Bronchial epithelial cell (primary cell): ENCODE measurements around the gene CXorf65. TPM values are rescaled to one million over a fixed set of nuclear protein-coding genes. Genes with fewer than 3 reads are reported as not detected.

Source experiments
- DNase-seq: peaks from one replicate; pipeline ENCODE4 v3.0.0-alpha.2; 2010; ENCODE audit warnings: low read depth
- FAIRE-seq: peaks from 2 replicates; lab custom pipeline; 2011; peaks lifted over from hg19 to GRCh38; lab: Jason Lieb, UNC
- H3K27me3 ChIP-seq: 2 replicates; pipeline ENCODE4 v1.5.1; 2011; ENCODE audit warnings: low read length; ENCODE audit not compliant: control insufficient read depth, insufficient read depth
- H3K36me3 ChIP-seq: 2 replicates; pipeline ENCODE4 v1.5.1; 2011; ENCODE audit warnings: low read length; ENCODE audit not compliant: control insufficient read depth, insufficient read depth
- H3K4me3 ChIP-seq: 2 replicates; pipeline ENCODE4 v1.5.1; 2011; ENCODE audit warnings: mild to moderate bottlenecking, low read depth, low read length, control low read depth
- CTCF ChIP-seq: IDR thresholded peaks from 2 replicates; pipeline ENCODE4 v1.5.1; 2011; ENCODE audit warnings: mild to moderate bottlenecking, moderate library complexity, low read length, control low read depth, inconsistent platforms; ENCODE audit not compliant: insufficient read depth, severe bottlenecking
- total RNA-seq: library from RNA; depleted of rRNA; stranded (reverse); fragments of >200 nt; gene quantifications from 2 replicates; pipeline ENCODE4 v1.2.1, GENCODE V29; 2014

The CXorf65 gene
- total RNA-seq, 1 donor from 2014 or later, result not detected

GRCh38 chrX:71095033-71095432 is 11.5 kb downstream of the CXorf65 start:
- DNase-seq, result no peak
- FAIRE-seq, result no peak

GRCh38 chrX:71091263-71091662 is 15.3 kb downstream of the CXorf65 start:
- no peak for TF ChIP-seq CTCF
- Histone ChIP-seq H3K27me3 (no peaks in the 10 kb centered on the region), H3K4me3 (no peak overlapping the region), H3K36me3 (no peaks in the 10 kb centered on the region)
- DNase-seq (no peak), FAIRE-seq (no peak)

More at GRCh38 chrX:71095033-71095432, 11.5 kb downstream of the CXorf65 start:
- TF ChIP-seq CTCF, result no peak
- H3K4me3 ChIP-seq, result peak overlapping the region; percentile 55
- no peaks in the 10 kb centered on the region for H3K27me3 ChIP-seq
- no peaks in the 10 kb centered on the region for H3K36me3 ChIP-seq

- Histone ChIP-seq H3K27me3 (no peaks in the 10 kb centered on the region), H3K36me3 (no peaks in the 10 kb centered on the region), H3K4me3 (no peak overlapping the region)
- DNase-seq (no peak), FAIRE-seq (no peak)
- no peak for TF ChIP-seq CTCF
Observed at GRCh38 chrX:71085900-71086299, 20.6 kb downstream of the CXorf65 start.

GRCh38 chrX:71082822-71083221 is 23.7 kb downstream of the CXorf65 start:
- DNase-seq, result no peak
- Histone ChIP-seq H3K36me3 (no peaks in the 10 kb centered on the region), H3K4me3 (no peak overlapping the region), H3K27me3 (no peaks in the 10 kb centered on the region)
- no peak for TF ChIP-seq CTCF
- no peak for FAIRE-seq

- Histone ChIP-seq H3K36me3 (no peaks in the 10 kb centered on the region), H3K4me3 (no peak overlapping the region), H3K27me3 (no peaks in the 10 kb centered on the region)
- no peak for FAIRE-seq
- no peak for TF ChIP-seq CTCF
- no peak for DNase-seq
Observed at GRCh38 chrX:71082124-71082647, 24.4 kb downstream of the CXorf65 start.
